CD14-positive monocyte (primary cell): Measurements from ENCODE around the gene PLXND1. TPM values are rescaled to one million over a fixed set of nuclear protein-coding genes. Genes with fewer than 3 reads are reported as not detected.

Source experiments
- DNase-seq, 3 donors: peaks; one replicate each; pipeline ENCODE4 v3.0.0-alpha.2; 2011 to 2022
- H2AFZ ChIP-seq: 2 replicates; pipeline ENCODE4 v1.6.0; 2012; ENCODE audit warnings: mild to moderate bottlenecking, low read depth, low read length, inconsistent platforms; ENCODE audit not compliant: insufficient read depth, poor library complexity, severe bottlenecking
- H3K27ac ChIP-seq, 2 donors: 1 replicate in 1 of 2; 2 replicates in 1 of 2; pipeline ENCODE4 v1.5.1; 2012 to 2013; ENCODE audit warnings: low read length in 2 of 2, control low read depth in 1 of 2, inconsistent platforms in 1 of 2, low read depth in 1 of 2, mild to moderate bottlenecking in 1 of 2
- H3K27me3 ChIP-seq, 2 donors: one replicate each; pipeline versions ENCODE4 v1.6.0 to v1.6.1; 2011 to 2013; ENCODE audit warnings: low read length in 2 of 2; ENCODE audit not compliant: control insufficient read depth in 2 of 2, insufficient read depth in 2 of 2
- H3K36me3 ChIP-seq, 2 donors: replicated peaks in 1 of 2; 1 replicate in 1 of 2; 2 replicates in 1 of 2; pipeline versions ENCODE4 v1.5.1 to v1.6.1; 2012 to 2013; ENCODE audit warnings: low read length in 2 of 2, control low read depth in 1 of 2, inconsistent platforms in 1 of 2, mild to moderate bottlenecking in 1 of 2; ENCODE audit not compliant: insufficient read depth in 2 of 2, control insufficient read depth in 1 of 2
- H3K4me1 ChIP-seq, 2 donors: 1 replicate in 1 of 2; 2 replicates in 1 of 2; pipeline versions ENCODE4 v1.5.1 to v1.6.1; 2012 to 2013; ENCODE audit warnings: low read length in 2 of 2, control low read depth in 1 of 2, inconsistent platforms in 1 of 2, mild to moderate bottlenecking in 1 of 2, moderate library complexity in 1 of 2; ENCODE audit not compliant: insufficient read depth in 2 of 2, control insufficient read depth in 1 of 2
- H3K4me2 ChIP-seq: replicated peaks from 2 replicates; pipeline ENCODE3; 2012; ENCODE audit warnings: low read length, moderate library complexity, mild to moderate bottlenecking; ENCODE audit not compliant: poor library complexity, severe bottlenecking; ENCODE audit errors: extremely low read depth
- H3K4me3 ChIP-seq, 3 experiments: fragments of 200-600 bp in 1 of 3; sonication (generic) in 1 of 3; replicated peaks in 1 of 3; 1 replicate in 2 of 3; 2 replicates in 1 of 3; pipeline ENCODE4 v1.5.1; 2011 to 2013; ENCODE audit warnings: low read length in 3 of 3, mild to moderate bottlenecking in 3 of 3, control low read depth in 2 of 3, low read depth in 2 of 3, inconsistent platforms in 1 of 3, moderate library complexity in 1 of 3
- H3K79me2 ChIP-seq: 2 replicates; pipeline ENCODE4 v1.6.0; 2012; ENCODE audit warnings: mild to moderate bottlenecking, control low read depth, inconsistent platforms, low read length, moderate library complexity; ENCODE audit not compliant: insufficient read depth
- H3K9ac ChIP-seq: 2 replicates; pipeline ENCODE4 v1.6.0; 2017; ENCODE audit warnings: low read length, mild to moderate bottlenecking; ENCODE audit not compliant: insufficient read depth, poor library complexity, severe bottlenecking
- H3K9me3 ChIP-seq, 2 donors: replicated peaks in 1 of 2; 1 replicate in 1 of 2; 2 replicates in 1 of 2; pipeline versions ENCODE4 v1.5.1 to v1.6.1; 2012 to 2013; ENCODE audit warnings: low read length in 2 of 2, control low read depth in 1 of 2; ENCODE audit not compliant: control insufficient read depth in 1 of 2, insufficient read depth in 1 of 2
- H4K20me1 ChIP-seq: 2 replicates; pipeline ENCODE4 v1.6.0; 2012; ENCODE audit warnings: mild to moderate bottlenecking, low read length, control low read depth, moderate library complexity; ENCODE audit not compliant: insufficient read depth
- H3K27ac Mint-ChIP-seq, 7 donors: one replicate each; pipeline ENCODE4 v1.8.0; 2020; ENCODE audit warnings: mild to moderate bottlenecking in 7 of 7, mixed read lengths in 7 of 7, moderate library complexity in 6 of 7, inconsistent platforms in 2 of 7
- H3K27me3 Mint-ChIP-seq, 3 donors: one replicate each; pipeline ENCODE4 v1.8.0; 2021 to 2022; ENCODE audit warnings: low read depth in 3 of 3, mild to moderate bottlenecking in 3 of 3, mixed read lengths in 3 of 3, moderate library complexity in 3 of 3, inconsistent platforms in 1 of 3
- H3K36me3 Mint-ChIP-seq, 2 donors: one replicate each; pipeline ENCODE4 v1.8.0; 2020; ENCODE audit warnings: mixed read lengths in 2 of 2, inconsistent platforms in 1 of 2, mild to moderate bottlenecking in 1 of 2
- H3K4me1 Mint-ChIP-seq: one replicate; pipeline ENCODE4 v1.8.0; 2020; ENCODE audit warnings: mild to moderate bottlenecking, mixed read lengths
- H3K4me3 Mint-ChIP-seq, 2 donors: one replicate each; pipeline ENCODE4 v1.8.0; 2020; ENCODE audit warnings: mild to moderate bottlenecking in 2 of 2, mixed read lengths in 2 of 2, moderate library complexity in 1 of 2
- H3K9me3 Mint-ChIP-seq, 7 donors: one replicate each; pipeline ENCODE4 v1.8.0; 2020 to 2022; ENCODE audit warnings: mixed read lengths in 7 of 7, mild to moderate bottlenecking in 6 of 7, moderate library complexity in 6 of 7, inconsistent platforms in 2 of 7
- CTCF ChIP-seq: fragments of 200-600 bp; IDR thresholded peaks from one replicate; pipeline ENCODE4 v1.8.0; 2022; ENCODE audit warnings: antibody characterized with exemption, mild to moderate bottlenecking
- WGBS: methylation state at CpG from one replicate; pipeline ENCODE4 v1.1.5; 2013; ENCODE audit warnings: missing lambda C conversion rate; ENCODE audit not compliant: insufficient coverage; 5-methylcytosine and 5-hydroxymethylcytosine counted together
- intact Hi-C, 2 donors: fragments of 100-400 bp; cut with micrococcal nuclease; formaldehyde crosslinking; loops; one replicate each; pipeline versions ENCODE4 v1.15.0 to v1.15.1; 2023
- polyA minus RNA-seq: library from RNA; depleted of rRNA, polyadenylated mRNA; stranded (reverse); fragments of >200 nt; gene quantifications from 2 replicates; pipeline ENCODE4 v1.2.3, GENCODE V29; 2012
- polyA plus RNA-seq, 3 donors: library from polyadenylated mRNA; depleted of rRNA in 1 of 3; unstranded in 2 of 3; stranded (reverse) in 1 of 3; fragments of 300-500 nt in 2 of 3; fragments of >200 nt in 1 of 3; fragmentation: Illumina TruSeq in 2 of 3; gene quantifications; 1 replicate in 2 of 3; 2 replicates in 1 of 3; pipeline ENCODE4 v1.2.3, GENCODE V29; 2012 to 2021
- total RNA-seq, 12 experiments: library from RNA in 1 of 12; stranded (reverse) in 1 of 12; fragments of 120-200 nt in 1 of 12; gene quantifications; one replicate each; pipeline ENCODE4 v1.2.4 and lab custom pipeline; 2013 to 2026; ENCODE audit warnings: mixed read lengths in 6 of 12, inconsistent platforms in 1 of 12

PLXND1 gene
- 78.9 TPM for total RNA-seq (2013)
- 100 to 1,000 TPM in 1 of 3 donors, 1 to 10 TPM in 2; 7.1 to 170 (median 9.9) TPM for polyA plus RNA-seq
- 163 and 217 TPM in 2 replicates for polyA minus RNA-seq
- total RNA-seq (lab: John Stamatoyannopoulos, UW), result 29.3 to 161 (median 89.0) reads per million in 11 experiments

GRCh38 chr3:129606636-129607390 is at the start of gene PLXND1:
Gene PLXND1 (minus strand): TSS chr3:129606676. CDS start chr3:129606639, 37 bp downstream.
- Mint-ChIP-seq H3K27me3 (peaks cover 14 to 28% (median 14%) of the 10 kb centered on the region in 3 donors), H3K36me3 (peaks cover 8 to 14% of the 10 kb centered on the region in 2 donors), H3K4me3 (peak within 1 kb of the TSS; percentile 97 to 99), H3K4me1 (peaks cover 58% of the 10 kb centered on the region), H3K27ac (peak within 1 kb of the TSS; percentile 85 to 96 (median 91)), H3K9me3 (peaks cover 0 to 2% (median 0%) of the 10 kb centered on the region in 7 donors)
- H3K4me3 ChIP-seq, result peak within 1 kb of the TSS; percentile 57 to 86 (median 58)
- peaks cover 61 to 70% of the 10 kb centered on the region in 2 donors for H3K4me1 ChIP-seq
- peaks cover 42% of the 10 kb centered on the region for H3K79me2 ChIP-seq
- intact Hi-C loops, result loop anchor here in 1 of 2 donors (5.0 kb wide), 1 partner anchor 80 kb away; the partner anchor contains the start of gene RHO
- H3K9me3 ChIP-seq, result no peaks in the 10 kb centered on the region
- DNase-seq, result peak; percentile 43 to 64 (median 45)
- peaks cover 0 to 8% of the 10 kb centered on the region in 2 donors for H3K36me3 ChIP-seq
- TF ChIP-seq CTCF, result no peak
- H3K9ac ChIP-seq, result peak within 1 kb of the TSS; percentile 67
- H3K27me3 ChIP-seq, result peaks cover 0 to 9% of the 10 kb centered on the region in 2 donors
- peak within 1 kb of the TSS; percentile 88 for H2AFZ ChIP-seq
- peak within 1 kb of the TSS; percentile 93 for H3K4me2 ChIP-seq
- WGBS, result under 1% methylated on average over 74 of the region's 96 CpGs
- H3K27ac ChIP-seq, result peak within 1 kb of the TSS; percentile 76 to 83
- H4K20me1 ChIP-seq, result peaks cover 38% of the 10 kb centered on the region

GRCh38 chr3:129655291-129655700 is 48.8 kb upstream of the PLXND1 start:
- Histone ChIP-seq H3K4me1 (no peaks in the 10 kb centered on the region), H3K27ac (no peak overlapping the region), H3K9me3 (no peaks in the 10 kb centered on the region), H3K9ac (no peak overlapping the region), H3K36me3 (peaks cover 9 to 36% of the 10 kb centered on the region in 2 donors), H4K20me1 (peaks cover 5% of the 10 kb centered on the region), H3K79me2 (no peaks in the 10 kb centered on the region), H2AFZ (no peak overlapping the region), H3K27me3 (no peaks in the 10 kb centered on the region), H3K4me3 (no peak overlapping the region), H3K4me2 (no peak overlapping the region)
- Mint-ChIP-seq H3K4me3 (no peak overlapping the region), H3K4me1 (peaks cover 14% of the 10 kb centered on the region), H3K27ac (no peak overlapping the region), H3K9me3 (no peaks in the 10 kb centered on the region), H3K27me3 (no peaks in the 10 kb centered on the region), H3K36me3 (peaks cover 22 to 45% of the 10 kb centered on the region in 2 donors)
- WGBS, result 100% methylated on average over 4 of the region's 4 CpGs
- intact Hi-C loops, result loop anchor here in 1 of 2 donors (10.0 kb wide), 1 partner anchor 170 kb away; no protein-coding TSS in a partner anchor
- no peak for TF ChIP-seq CTCF
- DNase-seq, result no peak
